GM12878 (cell line): ENCODE measurements around the gene SLC22A4. TPM values are rescaled to one million over a fixed set of nuclear protein-coding genes. Genes with fewer than 3 reads are reported as not detected.

Experiments used
- ATAC-seq: fragments of 200-7000 bp; cut with Tn5 transposase; 3 replicates; pipeline ENCODE4 v1.9.1; 2020; ENCODE audit warnings: mild to moderate bottlenecking, moderate library complexity
- BruUV-seq: library from RNA; stranded (reverse); fragments of 400-500 nt; replicated peaks from 2 replicates; lab custom pipeline; 2021; lab: Mats Ljungman, UMichigan
- CTCF ChIA-PET: fragments of 300-600 bp; sonication (Branson Sonifier 250); formaldehyde crosslinking; extraction: SDS; loops from one replicate; lab custom pipeline; 2021; ENCODE audit warnings: inconsistent platforms; lab: Yijun Ruan, JAX
- POLR2A ChIA-PET: fragments of 350-600 bp; formaldehyde crosslinking; extraction: SDS; loops from one replicate; lab custom pipeline; 2021; ENCODE audit warnings: inconsistent platforms; lab: Charles Lee
- RAD21 ChIA-PET: fragments of 300-600 bp; sonication (Branson Sonifier 250); formaldehyde crosslinking; loops from one replicate; lab custom pipeline; 2023; ENCODE audit warnings: antibody characterized with exemption; ENCODE audit not compliant: unreplicated experiment; lab: Charles Lee
- SMC1A ChIA-PET: fragments of 300-600 bp; sonication (Branson Sonifier 250); formaldehyde crosslinking; loops from one replicate; lab custom pipeline; 2023; ENCODE audit not compliant: unreplicated experiment, uncharacterized antibody; lab: Charles Lee
- DNase-seq: peaks from one replicate; pipeline ENCODE4 v3.0.0-alpha.2; 2011; ENCODE audit warnings: low read depth, low spot score
- FAIRE-seq: peaks from 3 replicates; lab custom pipeline; 2011; peaks lifted over from hg19 to GRCh38; lab: Jason Lieb, UNC
- H2AFZ ChIP-seq: 2 replicates; pipeline ENCODE4 v1.6.0; 2011; ENCODE audit warnings: low read depth, low read length, control low read depth; ENCODE audit not compliant: control insufficient read depth
- H3K27ac ChIP-seq: 2 replicates; pipeline ENCODE4 v1.5.1; 2011; ENCODE audit warnings: control low read depth; ENCODE audit not compliant: control insufficient read depth, insufficient read depth
- H3K27me3 ChIP-seq, 2 experiments: replicated peaks in 1 of 2; 2 replicates each; pipeline versions ENCODE4 v1.6.0 to v1.6.1; 2011; ENCODE audit warnings: low read length in 1 of 2; ENCODE audit not compliant: control insufficient read depth in 2 of 2, insufficient read depth in 2 of 2
- H3K36me3 ChIP-seq, 2 experiments: 2 replicates each; pipeline ENCODE4 v1.5.1; 2011; ENCODE audit warnings: low read length in 1 of 2; ENCODE audit not compliant: control insufficient read depth in 2 of 2, insufficient read depth in 2 of 2
- H3K4me1 ChIP-seq: 2 replicates; pipeline ENCODE4 v1.6.1; 2011; ENCODE audit warnings: mild to moderate bottlenecking, low read length, moderate library complexity, mixed read lengths; ENCODE audit not compliant: control insufficient read depth, insufficient read depth
- H3K4me2 ChIP-seq: 2 replicates; pipeline ENCODE4 v1.6.0; 2011; ENCODE audit warnings: control low read depth; ENCODE audit not compliant: control insufficient read depth, insufficient read depth
- H3K4me3 ChIP-seq: fragments of 200-600 bp; sonication (generic); 2 replicates; pipeline ENCODE4 v1.5.1; 2016
- H3K79me2 ChIP-seq: 2 replicates; pipeline ENCODE4 v1.6.0; 2011; ENCODE audit warnings: low read length; ENCODE audit not compliant: control insufficient read depth, insufficient read depth
- H3K9ac ChIP-seq: 2 replicates; pipeline ENCODE4 v1.8.0; 2011; ENCODE audit warnings: low read length, control low read depth, mixed read lengths; ENCODE audit not compliant: control insufficient read depth, insufficient read depth
- H3K9me3 ChIP-seq: replicated peaks from 3 replicates; pipeline ENCODE4 v1.5.1; 2011; ENCODE audit warnings: mild to moderate bottlenecking, low read length; ENCODE audit not compliant: control insufficient read depth, insufficient read depth
- H4K20me1 ChIP-seq: 2 replicates; pipeline ENCODE4 v1.6.0; 2011; ENCODE audit not compliant: control insufficient read depth, insufficient read depth
- CEBPB ChIP-seq, 2 experiments: fragments of 150-350 bp in 1 of 2; IDR thresholded peaks; 2 replicates each; pipeline ENCODE4 v1.6.1; 2012 to 2014; ENCODE audit warnings: low read depth in 2 of 2, low read length in 2 of 2, borderline replicate concordance in 1 of 2, inconsistent platforms in 1 of 2
- CHD4 ChIP-seq: fragments of 200-600 bp; sonication (generic); IDR thresholded peaks from 2 replicates; pipeline ENCODE4 v1.6.1; 2016; ENCODE audit warnings: mild to moderate bottlenecking
- ESRRA ChIP-seq: IDR thresholded peaks from 2 replicates; pipeline ENCODE4 v1.6.1; 2012; ENCODE audit warnings: mild to moderate bottlenecking, low read length, improper control_type of control experiment
- IRF5 ChIP-seq: fragments of 450-650 bp; IDR thresholded peaks from 2 replicates; pipeline ENCODE4 v1.6.1; 2017; ENCODE audit warnings: borderline replicate concordance
- JUNB ChIP-seq: IDR thresholded peaks from 2 replicates; pipeline ENCODE4 v1.6.1; 2016; ENCODE audit warnings: antibody characterized with exemption, mild to moderate bottlenecking
- KDM1A ChIP-seq: fragments of 200-600 bp; sonication (generic); IDR thresholded peaks from 2 replicates; pipeline ENCODE4 v1.6.1; 2016; ENCODE audit warnings: borderline replicate concordance
- MYB ChIP-seq: fragments of 150-350 bp; IDR thresholded peaks from 2 replicates; pipeline ENCODE4 v1.6.1; 2014; ENCODE audit warnings: mild to moderate bottlenecking, low read depth, low read length, borderline replicate concordance
- NFYA ChIP-seq: IDR thresholded peaks from 2 replicates; pipeline ENCODE4 v1.6.1; 2011; ENCODE audit warnings: low read depth, mild to moderate bottlenecking, low read length, improper control_type of control experiment, borderline replicate concordance
- NR2C1 ChIP-seq: fragments of 450-650 bp; IDR thresholded peaks from 2 replicates; pipeline ENCODE4 v1.6.1; 2017; ENCODE audit warnings: antibody characterized with exemption, mild to moderate bottlenecking, moderate library complexity
- PRDM15 ChIP-seq: fragments of 450-650 bp; formaldehyde crosslinking; IDR thresholded peaks from 2 replicates; pipeline ENCODE4 v1.4.0; 2020; ENCODE audit warnings: mild to moderate bottlenecking, moderate library complexity
- SREBF2 ChIP-seq: IDR thresholded peaks from 2 replicates; pipeline ENCODE4 v1.6.1; 2012; ENCODE audit warnings: mild to moderate bottlenecking, low read length
- SRF ChIP-seq, 2 experiments: IDR thresholded peaks; 2 replicates each; pipeline ENCODE4 v1.6.1; 2011; ENCODE audit warnings: low read depth in 2 of 2, low read length in 2 of 2, mild to moderate bottlenecking in 1 of 2, moderate library complexity in 1 of 2
- TCF7 ChIP-seq: IDR thresholded peaks from 2 replicates; pipeline ENCODE4 v1.6.1; 2014; ENCODE audit warnings: antibody characterized with exemption, borderline replicate concordance
- ZNF274 ChIP-seq: IDR thresholded peaks from one replicate; pipeline ENCODE4 v1.8.0; 2011; ENCODE audit not compliant: insufficient read length, insufficient read depth
- WGBS: methylation state at CpG from one replicate; pipeline ENCODE4 v1.1.6; 2016; ENCODE audit warnings: low lambda C conversion rate; ENCODE audit not compliant: insufficient replicate concordance, insufficient coverage; ENCODE audit errors: missing lambda C conversion rate; 5-methylcytosine and 5-hydroxymethylcytosine counted together
- in situ Hi-C: fragments of 300-500 bp; cut with MboI; formaldehyde crosslinking; loops from 9 replicates; pipeline ENCODE4 v1.14.3; 2018; ENCODE audit warnings: mixed read lengths
- intact Hi-C: fragments of 100-400 bp; cut with micrococcal nuclease; formaldehyde crosslinking; loops from one replicate; pipeline ENCODE4 v1.14.2; 2022; ENCODE audit not compliant: unreplicated experiment
- polyA plus RNA-seq, 11 experiments: library from polyadenylated mRNA; depleted of rRNA in 4 of 11; unstranded in 6 of 11; stranded (reverse) in 5 of 11; fragments of >200 nt; fragmentation: Nextera tagmentation in 4 of 11; fragmentation: Illumina TruSeq in 1 of 11; extraction: Ambion mirVana in 4 of 11; extraction: Trizol in 1 of 11; gene quantifications; 1 replicate in 1 of 11; 2 replicates in 10 of 11; pipeline versions ENCODE4 v1.2.1 to v1.2.3, GENCODE V29; 2011 to 2016; ENCODE audit warnings: inconsistent platforms in 2 of 11, missing spikeins in 2 of 11, low read depth in 1 of 11
- total RNA-seq, 4 experiments: library from RNA; depleted of rRNA in 3 of 4; stranded (reverse); fragments of >200 nt in 3 of 4; fragmentation: Illumina TruSeq in 1 of 4; extraction: Trizol in 1 of 4; gene quantifications; 2 replicates each; pipeline versions ENCODE4 v1.2.1 to v1.2.3, GENCODE V29; 2013 to 2021

The SLC22A4 gene
- total and polyA plus RNA-seq, 10 of the 15 experiments (the other 5 are each of a cell fraction or from before 2014, with no cell fraction given) = 0.04 to 0.61 (median 0.10) TPM; not detected in 2

DNA sequence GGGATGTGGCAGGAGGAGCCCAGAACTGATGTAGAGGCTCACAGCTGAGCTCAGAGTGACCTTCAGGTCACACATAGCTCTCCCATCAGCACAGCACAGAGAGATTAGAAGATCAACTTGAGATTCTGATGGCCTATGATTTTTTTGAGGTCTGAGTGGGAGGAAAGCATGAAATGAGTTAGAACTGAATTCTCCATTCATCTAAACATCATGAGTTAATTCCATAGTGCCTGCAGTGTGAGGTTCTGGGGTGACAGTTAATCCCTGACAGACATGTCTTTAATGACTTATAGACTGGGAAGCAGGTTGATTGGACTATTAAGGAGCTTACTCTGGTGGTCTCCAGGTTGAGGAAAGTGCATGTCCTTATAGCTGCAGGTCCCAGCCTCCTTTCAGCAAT, 97.7 kb downstream of the SLC22A4 start:
- FAIRE-seq = no peak
- in situ Hi-C loops = no loop called here

DNA sequence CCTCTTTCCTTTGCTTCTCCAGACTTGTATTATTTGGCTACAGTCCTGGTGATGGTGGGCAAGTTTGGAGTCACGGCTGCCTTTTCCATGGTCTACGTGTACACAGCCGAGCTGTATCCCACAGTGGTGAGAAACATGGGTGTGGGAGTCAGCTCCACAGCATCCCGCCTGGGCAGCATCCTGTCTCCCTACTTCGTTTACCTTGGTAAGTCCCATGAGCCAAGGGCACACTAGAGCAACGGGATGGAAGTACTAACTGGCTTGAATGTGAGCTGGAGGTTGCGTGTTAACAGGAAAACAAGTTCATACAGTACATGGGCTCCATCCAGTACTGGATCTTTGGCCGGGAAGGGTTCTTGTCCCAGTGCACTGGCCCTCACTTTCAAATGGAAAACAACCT, 98.2 kb downstream of the SLC22A4 start:
- ChIA-PET RAD21 (interaction anchor here (1.0 to 1.8 kb wide), 2 partner anchors 109 to 428 kb away, joined by 4 to 15 read pairs; no protein-coding TSS in a partner anchor), CTCF (interaction anchor here (0.6 to 22.4 kb wide), 3 partner anchors 17 to 120 kb away, joined by 5 to 481 read pairs (median 5); no protein-coding TSS in a partner anchor), SMC1A (interaction anchor here (0.8 to 16.0 kb wide), 4 partner anchors 14 to 108 kb away, joined by 3 to 340 read pairs (median 24); no protein-coding TSS in a partner anchor), POLR2A (interaction anchor here (1.0 kb wide), 1 partner anchor 108 kb away, joined by 3 read pairs; no protein-coding TSS in a partner anchor)
- ATAC-seq = no peak
- Histone ChIP-seq H4K20me1 (no peaks in the 10 kb centered on the region), H2AFZ (no peak overlapping the region), H3K36me3 (no peaks in the 10 kb centered on the region), H3K27me3 (no peaks in the 10 kb centered on the region), H3K9me3 (no peaks in the 10 kb centered on the region), H3K79me2 (no peaks in the 10 kb centered on the region), H3K27ac (no peak overlapping the region), H3K4me1 (peaks cover 16% of the 10 kb centered on the region), H3K9ac (no peak overlapping the region), H3K4me3 (no peak overlapping the region), H3K4me2 (no peak overlapping the region)
- no peak for DNase-seq
- no peak for FAIRE-seq
- intact Hi-C loops = no loop called here
- no peak for TF ChIP-seq NR2C1
- TF ChIP-seq NFYA = no peak
- TF ChIP-seq IRF5 = no peak
- TF ChIP-seq TCF7 = no peak
- TF ChIP-seq CEBPB (IDR thresholded peaks at IDR 0.05; ENCODE audit: borderline replicate concordance in 1 of 2, low read depth in 2 of 2, low read length in 2 of 2) = no peak
- no peak for TF ChIP-seq JUNB
- no peak for TF ChIP-seq ESRRA
- no peak for TF ChIP-seq PRDM15 (CRISPR knock-in tag)
- in situ Hi-C loops = no loop called here
- WGBS = 82% methylated on average over 8 of the region's 8 CpGs
- BruUV-seq = no TSS peak

More for the DNA sequence above, 97.7 kb downstream of the SLC22A4 start:
- ChIA-PET POLR2A (interaction anchor here (1.0 to 1.3 kb wide), 3 partner anchors 14 to 113 kb away, joined by 3 read pairs; no protein-coding TSS in a partner anchor), RAD21 (interaction anchor here (1.0 to 1.8 kb wide), 3 partner anchors 19 to 428 kb away, joined by 3 to 15 read pairs (median 4); no protein-coding TSS in a partner anchor), CTCF (interaction anchor here (1.6 to 22.4 kb wide), 2 partner anchors 18 to 109 kb away, joined by 5 to 481 read pairs; no protein-coding TSS in a partner anchor)
- DNase-seq (no peak), ATAC-seq (no peak)
- peaks cover 18% of the 10 kb centered on the region for H3K4me1 ChIP-seq
- no peak overlapping the region for H3K4me3 ChIP-seq
- no peaks in the 10 kb centered on the region for H3K36me3 ChIP-seq
- no peaks in the 10 kb centered on the region for H3K9me3 ChIP-seq
- TF ChIP-seq MYB = no peak
- no peak for TF ChIP-seq CHD4
- TF ChIP-seq ZNF274 = no peak
- peak; percentile 8; the same call in 1 of the 2 replicates for TF ChIP-seq JUNB
- no peak for TF ChIP-seq SRF (IDR thresholded peaks at IDR 0.05; ENCODE audit: low read depth in 2 of 2, low read length in 2 of 2)
- no peak for TF ChIP-seq KDM1A
- no peak for TF ChIP-seq SREBF2
- TF ChIP-seq, all 136 proteins: peak for 1
- Histone ChIP-seq H3K9ac (no peak overlapping the region), H3K4me2 (no peak overlapping the region), H3K27ac (no peak overlapping the region), H3K27me3 (no peaks in the 10 kb centered on the region), H2AFZ (no peak overlapping the region), H4K20me1 (no peaks in the 10 kb centered on the region), H3K79me2 (no peaks in the 10 kb centered on the region)
- no TSS peak for BruUV-seq
- SMC1A ChIA-PET = interaction anchor here (0.8 to 16.0 kb wide), 4 partner anchors 13 to 109 kb away, joined by 3 to 340 read pairs (median 24); no protein-coding TSS in a partner anchor
- intact Hi-C loops = no loop called here
